GM12874 (cell line): ENCODE results near the gene DAB2IP.

Experiments
- CTCF ChIP-seq: IDR thresholded peaks from 2 replicates; pipeline ENCODE4 v1.5.1; 2011; ENCODE audit warnings: low read depth, mild to moderate bottlenecking, control low read depth, low read length, moderate library complexity; ENCODE audit not compliant: insufficient read depth

Gene DAB2IP

GRCh38 chr9:121759996-121760395 is 108.6 kb downstream of the DAB2IP start:
- no peak for TF ChIP-seq CTCF

GRCh38 chr9:121760571-121760970 is 109.1 kb downstream of the DAB2IP start:
- no peak for TF ChIP-seq CTCF

GRCh38 chr9:121763131-121763530 is 111.7 kb downstream of the DAB2IP start:
- no peak for TF ChIP-seq CTCF

- TF ChIP-seq CTCF: no peak
These were observed 112.3 kb downstream of the DAB2IP start for GRCh38 chr9:121763561-121764370.

GRCh38 chr9:121764371-121764730 is 112.9 kb downstream of the DAB2IP start:
- no peak for TF ChIP-seq CTCF

GRCh38 chr9:121765021-121765950 is 113.9 kb downstream of the DAB2IP start:
- TF ChIP-seq CTCF: no peak

- no peak for TF ChIP-seq CTCF
These were observed 114.7 kb downstream of the DAB2IP start for GRCh38 chr9:121766081-121766683.
